NCI-H2171 treated with DMSO at 0.1 percent for 48 hours (cell line): ENCODE results near the gene CHST8.

Experiments
- DNase-seq: peaks from one replicate; lab custom pipeline; 2025; lab: John Stamatoyannopoulos, UW

The CHST8 gene

DNA sequence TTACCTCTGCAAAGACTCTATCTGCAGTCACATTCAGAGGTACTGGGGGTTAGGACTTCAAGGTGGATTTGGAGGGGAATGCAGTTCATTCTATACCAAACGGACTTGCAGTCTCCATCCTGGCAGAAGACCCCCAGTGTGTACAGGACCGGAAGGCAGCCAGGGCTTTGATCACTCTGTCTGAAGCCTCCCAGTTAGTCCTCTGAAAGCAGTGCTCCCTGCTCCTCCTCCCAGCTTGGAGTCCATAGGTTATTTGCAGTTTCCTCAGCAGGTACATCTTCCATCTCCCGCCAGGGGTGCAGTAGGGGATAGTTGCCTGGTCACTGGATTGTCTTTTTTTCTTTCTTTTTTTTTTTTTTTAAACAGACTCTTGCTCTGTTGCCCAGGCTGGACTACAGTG, 96.1 kb downstream of the CHST8 start:
- no peak for DNase-seq

DNA sequence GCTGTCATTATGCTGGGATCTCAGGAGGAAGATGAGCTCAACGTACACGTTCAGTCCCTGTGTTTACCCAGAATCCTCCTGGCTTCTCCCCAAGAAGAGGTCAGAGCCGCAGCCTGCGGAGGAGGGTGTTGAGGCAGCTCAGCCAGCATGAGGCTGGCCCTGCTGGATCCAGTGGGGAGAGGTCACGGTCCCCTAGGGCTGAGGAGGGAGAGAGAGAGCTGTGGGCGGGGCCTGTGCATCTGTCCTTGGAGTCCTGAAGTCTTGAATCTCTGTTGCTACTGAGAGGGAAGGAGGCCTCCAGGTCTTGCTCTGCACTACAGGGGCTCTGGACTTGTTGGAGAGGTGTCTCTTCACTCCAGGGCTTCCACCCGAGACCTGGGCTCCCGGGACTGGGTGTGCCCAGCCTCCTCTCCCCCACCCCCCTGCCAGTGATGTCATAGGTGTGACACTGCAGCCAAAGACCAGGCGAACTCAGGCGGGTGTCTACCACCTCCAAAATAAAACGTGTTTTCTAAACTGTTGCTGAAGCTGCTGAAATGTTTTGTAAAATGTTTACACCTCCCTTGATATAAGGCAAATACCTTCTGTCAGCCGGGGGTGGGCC, 97.0 kb downstream of the CHST8 start:
- no peak for DNase-seq

DNA sequence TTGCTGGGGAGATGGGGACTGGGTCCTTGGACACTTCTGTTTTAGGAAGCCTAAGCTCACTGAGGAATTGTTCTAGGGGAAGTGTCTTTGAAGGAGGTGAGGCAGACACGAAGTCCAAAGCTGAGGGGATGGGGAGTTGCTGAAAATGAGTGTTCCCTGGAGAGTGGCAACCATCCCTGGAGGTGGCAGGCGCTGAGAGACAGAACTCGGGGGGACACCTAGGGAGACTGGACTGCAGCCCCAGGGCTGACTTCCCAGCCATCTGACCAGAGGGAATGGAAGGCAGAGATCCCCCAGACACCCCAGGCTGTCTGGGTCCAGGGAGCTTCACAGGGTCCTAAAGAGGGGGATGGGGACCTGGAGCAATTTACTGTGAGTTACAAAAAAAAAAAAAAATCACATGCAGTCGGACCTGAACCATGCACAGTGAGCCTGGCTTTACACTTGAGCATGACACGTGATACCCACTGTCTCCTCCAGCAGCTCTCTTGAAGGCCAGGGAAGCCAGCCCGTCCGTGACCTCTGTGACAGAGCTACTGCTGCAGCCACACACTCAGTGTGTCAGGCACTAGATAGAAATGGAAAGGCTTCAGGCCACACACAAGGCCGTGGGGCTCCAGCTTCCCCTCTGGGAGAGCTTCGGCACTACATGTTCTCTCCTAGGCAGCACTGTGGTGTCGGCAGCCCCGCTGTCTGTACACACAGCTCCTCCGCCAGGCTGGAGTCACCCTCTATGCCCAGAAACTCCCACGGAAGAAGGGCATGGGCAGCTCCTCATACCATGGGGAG, 97.8 kb downstream of the CHST8 start:
- DNase-seq: no peak

DNA sequence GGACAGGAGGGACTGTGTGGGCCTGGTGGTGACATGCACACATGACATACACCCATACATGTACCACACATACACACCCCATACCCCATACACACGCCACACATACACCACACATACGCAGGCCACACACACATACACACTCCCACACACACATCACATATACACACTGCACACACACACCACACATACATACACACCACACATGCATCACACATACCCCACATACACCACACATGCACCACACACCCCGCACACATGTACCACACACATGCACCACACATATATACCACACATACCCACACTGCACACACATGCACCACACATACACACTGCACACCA, 98.4 kb downstream of the CHST8 start:
- DNase-seq: no peak

DNA sequence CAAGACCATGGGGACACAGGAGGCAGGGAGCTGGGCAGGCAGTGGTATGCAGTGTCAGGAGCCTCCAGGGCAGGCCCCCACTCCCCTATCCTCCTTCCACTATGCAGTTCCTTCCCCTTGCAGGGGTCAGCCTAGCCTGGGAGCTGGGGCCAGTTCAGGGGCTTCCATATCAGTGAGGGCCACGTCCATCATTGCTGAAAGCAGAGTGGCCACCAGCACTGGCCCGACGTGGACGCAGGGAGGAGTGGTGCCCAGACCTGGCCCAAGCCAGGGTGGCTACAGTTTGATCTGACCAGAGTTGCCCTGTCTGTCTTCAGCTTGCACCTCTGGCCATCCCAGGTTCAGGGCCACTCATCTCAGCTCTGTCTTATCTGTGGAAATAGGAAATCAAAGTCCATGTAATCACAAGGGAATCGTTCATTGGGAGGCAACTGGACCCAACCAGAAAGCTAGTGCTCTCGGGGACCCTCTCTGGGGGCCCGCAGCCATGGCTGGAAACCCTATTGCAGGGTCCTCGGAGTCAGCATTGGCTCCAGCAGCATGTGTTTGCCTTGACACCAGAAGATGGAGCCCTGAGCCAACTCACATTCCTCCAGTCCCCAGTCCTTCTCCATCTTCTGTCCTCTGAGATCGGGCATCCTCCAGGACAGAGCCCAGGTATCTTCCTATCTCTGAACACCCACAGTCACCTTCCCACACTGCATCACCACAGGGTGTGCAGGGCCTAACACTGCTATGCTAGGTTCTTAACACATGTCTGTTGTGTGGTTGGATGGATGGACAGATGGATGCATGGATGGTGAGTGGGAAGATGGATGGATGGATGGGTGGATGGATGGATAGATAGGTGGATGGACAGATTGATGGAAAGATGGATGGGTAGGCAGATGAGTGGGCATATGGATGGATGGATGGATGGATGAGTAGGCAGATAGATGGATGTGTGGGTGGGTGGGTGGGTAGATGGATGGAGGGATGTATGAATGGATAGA, 99.2 kb downstream of the CHST8 start:
- DNase-seq: no peak

- DNase-seq: no peak
These were observed 100.1 kb downstream of the CHST8 start for GRCh38 chr19:33721735-33722297.

GRCh38 chr19:33722456-33723239, 100.9 kb downstream of the CHST8 start:
- DNase-seq: peak; percentile 17

GRCh38 chr19:33723512-33723911, 101.8 kb downstream of the CHST8 start:
- no peak for DNase-seq

DNA sequence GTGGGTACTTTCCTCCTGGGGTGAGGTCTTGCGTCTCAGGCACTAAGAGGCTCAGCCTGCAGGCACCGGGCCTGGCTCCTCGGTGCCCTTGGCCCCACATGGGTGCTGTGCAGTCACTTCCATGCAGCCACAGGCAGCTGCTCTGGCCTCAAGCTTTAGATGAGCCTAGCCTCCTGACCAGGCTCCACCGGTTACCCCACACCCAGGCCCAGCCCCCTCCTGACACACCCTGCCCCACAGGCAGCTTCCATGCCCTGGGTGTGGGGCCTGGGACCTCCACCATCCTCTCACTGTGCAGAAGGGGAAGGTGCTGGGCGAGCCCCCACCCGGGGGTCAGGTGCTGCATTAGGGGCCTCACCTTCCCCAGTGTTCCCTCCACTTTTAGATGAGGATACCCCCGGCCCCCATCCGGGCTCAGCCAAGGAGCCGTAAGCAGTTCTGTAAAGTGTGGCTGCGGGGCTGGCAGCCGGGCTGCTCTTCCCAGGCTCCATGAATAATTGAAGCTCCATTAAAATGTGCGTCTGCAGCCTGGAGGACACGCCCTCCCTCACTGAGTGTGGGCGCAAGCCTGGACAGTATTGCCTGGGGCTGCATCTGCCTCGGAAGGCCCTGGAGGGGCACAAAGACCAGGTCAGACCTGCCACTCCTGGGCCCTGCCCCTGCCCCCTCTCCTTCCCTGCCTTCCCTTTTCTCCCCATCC, 102.4 kb downstream of the CHST8 start:
- no peak for DNase-seq

DNA sequence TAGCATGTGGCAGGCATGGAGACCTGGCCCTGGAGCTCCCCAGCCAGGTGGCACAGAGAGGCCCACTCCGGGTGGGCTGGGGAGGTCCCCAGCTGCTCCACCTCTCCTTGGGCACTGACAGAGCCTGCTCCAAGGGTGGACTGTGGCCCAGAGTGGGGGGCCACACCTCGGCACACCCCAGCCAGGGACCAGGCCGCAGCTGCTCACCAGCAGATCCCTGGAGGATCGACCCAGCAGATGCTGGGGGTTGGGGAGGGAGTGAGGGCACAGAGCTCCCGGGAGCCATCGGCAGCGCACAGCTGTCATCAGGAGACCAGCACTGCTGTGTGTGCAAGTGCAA, 102.9 kb downstream of the CHST8 start:
- peak; percentile 92 for DNase-seq

- no peak for DNase-seq
These were observed 103.8 kb downstream of the CHST8 start for GRCh38 chr19:33725567-33725966.

DNA sequence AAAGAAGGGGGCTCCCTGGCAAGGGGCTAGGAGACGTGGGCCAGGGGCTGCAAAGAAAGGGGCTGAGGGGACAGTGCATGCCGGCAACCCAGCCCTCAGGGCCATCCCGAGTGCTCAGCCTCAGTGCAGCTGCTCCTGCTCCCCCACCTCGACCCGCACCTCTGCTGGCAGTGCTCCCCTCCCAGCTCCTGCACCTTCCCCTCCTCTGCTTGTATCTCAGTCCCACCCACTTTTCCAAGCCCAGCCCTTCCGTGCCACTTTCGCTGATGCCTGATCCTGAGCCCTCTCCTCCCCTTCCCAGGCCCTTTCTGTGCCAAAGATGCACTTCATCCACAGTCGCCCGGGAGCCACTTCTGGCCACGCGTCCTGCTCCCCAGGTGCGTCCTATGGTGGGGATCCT, 105.0 kb downstream of the CHST8 start:
- no peak for DNase-seq

DNA sequence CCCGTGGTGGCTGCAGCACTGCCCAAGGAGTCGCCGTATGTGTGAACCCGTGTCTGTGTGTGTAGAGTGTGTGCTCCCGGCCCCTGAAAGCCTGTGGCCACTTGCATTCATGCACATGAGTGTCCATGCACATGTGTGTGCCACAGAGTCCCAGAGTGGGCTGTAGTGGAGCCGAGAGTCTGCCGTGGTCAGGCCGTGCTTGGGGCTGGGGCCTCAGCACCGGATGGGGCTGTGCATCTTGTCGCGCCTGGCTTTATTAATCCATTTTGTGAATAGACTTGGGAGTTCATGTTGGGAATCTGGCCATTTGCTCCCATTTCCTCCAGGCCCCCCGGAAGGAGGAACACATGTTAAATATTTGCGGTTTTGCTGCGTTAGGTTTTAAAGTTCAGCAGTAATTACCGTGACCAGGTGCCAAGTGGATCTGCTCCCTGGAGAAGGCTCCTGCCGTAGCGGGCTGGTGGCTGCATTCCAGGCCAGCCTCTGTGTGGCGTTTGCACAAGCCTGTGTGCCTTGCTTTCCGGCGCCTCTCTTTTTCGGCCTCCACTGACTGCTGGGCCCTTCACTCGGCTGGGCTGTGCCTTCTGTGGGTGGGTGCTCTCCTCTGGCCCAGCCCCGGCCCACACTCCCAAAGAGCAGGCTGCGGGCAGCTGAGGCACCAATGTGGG, 105.7 kb downstream of the CHST8 start:
- peak; percentile 66 for DNase-seq

GRCh38 chr19:33728141-33728540, 106.4 kb downstream of the CHST8 start:
- no peak for DNase-seq

- no peak for DNase-seq
These were observed 109.3 kb downstream of the CHST8 start for GRCh38 chr19:33730858-33731607.

- no peak for DNase-seq
These were observed 110.1 kb downstream of the CHST8 start for GRCh38 chr19:33731881-33732280.

DNA sequence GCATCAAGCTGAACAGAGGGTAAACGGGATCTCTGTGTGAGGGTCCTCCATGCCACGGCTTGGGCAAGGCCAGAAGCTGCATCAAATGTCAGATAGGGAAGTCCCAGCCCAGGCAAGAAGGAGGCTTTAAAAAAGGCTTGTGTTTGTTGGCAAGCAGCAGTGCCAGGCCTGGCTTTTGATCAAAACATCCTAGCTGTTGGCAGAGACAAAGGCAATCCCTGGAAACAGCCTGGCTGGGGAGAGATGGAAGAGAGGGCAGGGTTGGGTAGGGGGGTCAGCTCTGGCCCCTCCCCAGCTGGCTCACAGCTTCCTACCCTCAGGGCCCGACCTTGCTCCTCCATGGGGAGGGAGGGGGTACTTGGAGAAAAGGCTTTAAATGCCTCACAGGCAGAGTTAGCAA, 113.2 kb downstream of the CHST8 start:
- DNase-seq: peak; percentile 15

DNA sequence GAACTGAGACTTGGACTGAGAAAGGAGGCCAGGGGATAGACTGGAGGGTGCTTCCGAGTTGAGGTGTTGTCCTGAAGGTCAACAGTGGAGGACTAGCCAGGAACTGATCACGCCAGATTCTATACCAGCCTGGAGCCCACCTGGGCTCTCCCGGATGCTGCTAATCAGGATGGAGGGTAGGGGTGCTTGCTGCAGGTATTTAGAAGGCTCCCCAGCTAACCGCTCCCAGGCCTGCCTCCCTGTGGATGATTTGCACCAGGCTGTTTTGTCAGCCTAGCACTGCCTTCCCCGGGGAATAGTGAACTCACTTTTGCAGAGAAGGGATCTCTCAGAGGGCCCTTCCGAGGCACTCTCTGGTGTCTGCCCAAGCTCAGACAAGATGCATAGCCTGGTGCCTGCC, 114.4 kb downstream of the CHST8 start:
- DNase-seq: peak; percentile 30

- DNase-seq: no peak
These were observed 115.0 kb downstream of the CHST8 start for GRCh38 chr19:33736787-33737186.
